GM12878 (cell line): ENCODE measurements around the gene CCR2.
A peak's percentile ranks its signal among the peaks of the same experiment; 100 is the strongest.

Experiments used
- BRCA1 ChIP-seq: IDR thresholded peaks from 2 replicates; pipeline ENCODE4 v1.6.1; 2011; ENCODE audit warnings: low read depth, low read length, improper control_type of control experiment
- CTCF ChIP-seq, 3 experiments: IDR thresholded peaks in 2 of 3; conservative IDR thresholded peaks in 1 of 3; 2 replicates each; pipeline ENCODE4 v1.5.1; 2011; ENCODE audit warnings: low read depth in 3 of 3, low read length in 3 of 3, mild to moderate bottlenecking in 3 of 3, control low read depth in 2 of 3, moderate library complexity in 2 of 3, inconsistent platforms in 1 of 3, mixed read lengths in 1 of 3; ENCODE audit not compliant: control insufficient read depth in 2 of 3, insufficient read depth in 1 of 3; ENCODE audit errors: extremely low read depth in 1 of 3
- EP300 ChIP-seq, 2 experiments: fragments of 150-350 bp in 1 of 2; IDR thresholded peaks; 2 replicates each; pipeline ENCODE4 v1.6.1; 2011 to 2012; ENCODE audit warnings: low read depth in 2 of 2, low read length in 2 of 2, borderline replicate concordance in 1 of 2, improper control_type of control experiment in 1 of 2, inconsistent platforms in 1 of 2; ENCODE audit not compliant: control insufficient read depth in 1 of 2
- EZH2 ChIP-seq: IDR thresholded peaks from 2 replicates; pipeline ENCODE4 v1.6.1; 2012; ENCODE audit warnings: low read depth, mild to moderate bottlenecking, control low read depth, inconsistent platforms, low read length, borderline replicate concordance; ENCODE audit not compliant: control insufficient read depth
- FOXK2 ChIP-seq: fragments of 450-650 bp; IDR thresholded peaks from 2 replicates; pipeline ENCODE4 v1.6.1; 2017; ENCODE audit warnings: mild to moderate bottlenecking, moderate library complexity
- GABPA ChIP-seq: IDR thresholded peaks from 2 replicates; pipeline ENCODE4 v1.6.1; 2014; ENCODE audit warnings: antibody characterized with exemption, low read depth, mild to moderate bottlenecking, inconsistent platforms
- MYC ChIP-seq: IDR thresholded peaks from 2 replicates; pipeline ENCODE4 v1.6.1; 2011; ENCODE audit warnings: mild to moderate bottlenecking, low read length, moderate library complexity, inconsistent platforms; ENCODE audit not compliant: insufficient read depth, insufficient replicate concordance, insufficient read length, severe bottlenecking
- POLR2A ChIP-seq: IDR thresholded peaks from 2 replicates; pipeline ENCODE4 v1.6.1; 2011; ENCODE audit warnings: low read depth, mild to moderate bottlenecking, low read length
- SIX5 ChIP-seq: IDR thresholded peaks from 2 replicates; pipeline ENCODE4 v1.6.1; 2011; ENCODE audit warnings: mild to moderate bottlenecking, low read depth, low read length, moderate library complexity; ENCODE audit not compliant: severe bottlenecking
- STAT3 ChIP-seq: IDR thresholded peaks from 2 replicates; pipeline ENCODE4 v1.6.1; 2011; ENCODE audit warnings: low read depth, low read length, improper control_type of control experiment
- SUPT20H ChIP-seq: IDR thresholded peaks from 2 replicates; pipeline ENCODE4 v1.6.1; 2011; ENCODE audit warnings: low read depth, mild to moderate bottlenecking, low read length, moderate library complexity, borderline replicate concordance; ENCODE audit not compliant: control insufficient read depth
- ZNF207 ChIP-seq: fragments of 450-650 bp; IDR thresholded peaks from 2 replicates; pipeline ENCODE4 v1.6.1; 2014; ENCODE audit warnings: antibody characterized with exemption, mild to moderate bottlenecking, borderline replicate concordance
- TF ChIP-seq, protein P1 (sequence below): fragments of 150-350 bp; IDR thresholded peaks from 2 replicates; pipeline ENCODE4 v1.6.1; 2016; ENCODE audit warnings: low read depth, low read length
- TF ChIP-seq, protein P2 (sequence below): fragments of 450-650 bp; formaldehyde crosslinking; IDR thresholded peaks from 2 replicates; pipeline ENCODE4 v1.4.0; 2020; ENCODE audit warnings: mild to moderate bottlenecking, moderate library complexity

DNA sequence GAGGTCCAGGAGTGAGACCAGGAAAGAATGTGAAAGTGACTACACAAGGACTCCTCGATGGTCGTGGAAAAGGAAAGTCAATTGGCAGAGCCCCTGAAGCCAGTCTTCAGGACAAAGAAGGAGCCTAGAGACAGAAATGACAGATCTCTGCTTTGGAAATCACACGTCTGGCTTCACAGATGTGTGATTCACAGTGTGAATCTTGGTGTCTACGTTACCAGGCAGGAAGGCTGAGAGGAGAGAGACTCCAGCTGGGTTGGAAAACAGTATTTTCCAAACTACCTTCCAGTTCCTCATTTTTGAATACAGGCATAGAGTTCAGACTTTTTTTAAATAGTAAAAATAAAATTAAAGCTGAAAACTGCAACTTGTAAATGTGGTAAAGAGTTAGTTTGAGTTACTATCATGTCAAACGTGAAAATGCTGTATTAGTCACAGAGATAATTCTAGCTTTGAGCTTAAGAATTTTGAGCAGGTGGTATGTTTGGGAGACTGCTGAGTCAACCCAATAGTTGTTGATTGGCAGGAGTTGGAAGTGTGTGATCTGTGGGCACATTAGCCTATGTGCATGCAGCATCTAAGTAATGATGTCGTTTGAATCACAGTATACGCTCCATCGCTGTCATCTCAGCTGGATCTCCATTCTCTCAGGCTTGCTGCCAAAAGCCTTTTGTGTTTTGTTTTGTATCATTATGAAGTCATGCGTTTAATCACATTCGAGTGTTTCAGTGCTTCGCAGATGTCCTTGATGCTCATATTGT lies 6.0 kb downstream of the CCR2 start:
- TF ChIP-seq CTCF (IDR thresholded peaks at IDR 0.05 in 2 of 3, conservative IDR thresholded peaks at IDR 0.05 in 1 of 3; ENCODE audit: control insufficient read depth in 2 of 3, extremely low read depth in 1 of 3, insufficient read depth in 1 of 3, low read depth in 3 of 3, low read length in 3 of 3) (no peak), BRCA1 (no peak), ZNF207 (no peak), POLR2A (no peak), GABPA (no peak), STAT3 (no peak), SIX5 (no peak), FOXK2 (no peak), MYC (no peak), SUPT20H (no peak), EP300 (IDR thresholded peaks at IDR 0.05; ENCODE audit: borderline replicate concordance in 1 of 2, control insufficient read depth in 1 of 2, low read depth in 2 of 2, low read length in 2 of 2) (peak; percentile 25 to 42; a peak in 1 of 4 replicates), EZH2 (no peak)
- TF ChIP-seq, protein P1, sequence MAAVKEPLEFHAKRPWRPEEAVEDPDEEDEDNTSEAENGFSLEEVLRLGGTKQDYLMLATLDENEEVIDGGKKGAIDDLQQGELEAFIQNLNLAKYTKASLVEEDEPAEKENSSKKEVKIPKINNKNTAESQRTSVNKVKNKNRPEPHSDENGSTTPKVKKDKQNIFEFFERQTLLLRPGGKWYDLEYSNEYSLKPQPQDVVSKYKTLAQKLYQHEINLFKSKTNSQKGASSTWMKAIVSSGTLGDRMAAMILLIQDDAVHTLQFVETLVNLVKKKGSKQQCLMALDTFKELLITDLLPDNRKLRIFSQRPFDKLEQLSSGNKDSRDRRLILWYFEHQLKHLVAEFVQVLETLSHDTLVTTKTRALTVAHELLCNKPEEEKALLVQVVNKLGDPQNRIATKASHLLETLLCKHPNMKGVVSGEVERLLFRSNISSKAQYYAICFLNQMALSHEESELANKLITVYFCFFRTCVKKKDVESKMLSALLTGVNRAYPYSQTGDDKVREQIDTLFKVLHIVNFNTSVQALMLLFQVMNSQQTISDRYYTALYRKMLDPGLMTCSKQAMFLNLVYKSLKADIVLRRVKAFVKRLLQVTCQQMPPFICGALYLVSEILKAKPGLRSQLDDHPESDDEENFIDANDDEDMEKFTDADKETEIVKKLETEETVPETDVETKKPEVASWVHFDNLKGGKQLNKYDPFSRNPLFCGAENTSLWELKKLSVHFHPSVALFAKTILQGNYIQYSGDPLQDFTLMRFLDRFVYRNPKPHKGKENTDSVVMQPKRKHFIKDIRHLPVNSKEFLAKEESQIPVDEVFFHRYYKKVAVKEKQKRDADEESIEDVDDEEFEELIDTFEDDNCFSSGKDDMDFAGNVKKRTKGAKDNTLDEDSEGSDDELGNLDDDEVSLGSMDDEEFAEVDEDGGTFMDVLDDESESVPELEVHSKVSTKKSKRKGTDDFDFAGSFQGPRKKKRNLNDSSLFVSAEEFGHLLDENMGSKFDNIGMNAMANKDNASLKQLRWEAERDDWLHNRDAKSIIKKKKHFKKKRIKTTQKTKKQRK = no peak
- TF ChIP-seq, protein P2, sequence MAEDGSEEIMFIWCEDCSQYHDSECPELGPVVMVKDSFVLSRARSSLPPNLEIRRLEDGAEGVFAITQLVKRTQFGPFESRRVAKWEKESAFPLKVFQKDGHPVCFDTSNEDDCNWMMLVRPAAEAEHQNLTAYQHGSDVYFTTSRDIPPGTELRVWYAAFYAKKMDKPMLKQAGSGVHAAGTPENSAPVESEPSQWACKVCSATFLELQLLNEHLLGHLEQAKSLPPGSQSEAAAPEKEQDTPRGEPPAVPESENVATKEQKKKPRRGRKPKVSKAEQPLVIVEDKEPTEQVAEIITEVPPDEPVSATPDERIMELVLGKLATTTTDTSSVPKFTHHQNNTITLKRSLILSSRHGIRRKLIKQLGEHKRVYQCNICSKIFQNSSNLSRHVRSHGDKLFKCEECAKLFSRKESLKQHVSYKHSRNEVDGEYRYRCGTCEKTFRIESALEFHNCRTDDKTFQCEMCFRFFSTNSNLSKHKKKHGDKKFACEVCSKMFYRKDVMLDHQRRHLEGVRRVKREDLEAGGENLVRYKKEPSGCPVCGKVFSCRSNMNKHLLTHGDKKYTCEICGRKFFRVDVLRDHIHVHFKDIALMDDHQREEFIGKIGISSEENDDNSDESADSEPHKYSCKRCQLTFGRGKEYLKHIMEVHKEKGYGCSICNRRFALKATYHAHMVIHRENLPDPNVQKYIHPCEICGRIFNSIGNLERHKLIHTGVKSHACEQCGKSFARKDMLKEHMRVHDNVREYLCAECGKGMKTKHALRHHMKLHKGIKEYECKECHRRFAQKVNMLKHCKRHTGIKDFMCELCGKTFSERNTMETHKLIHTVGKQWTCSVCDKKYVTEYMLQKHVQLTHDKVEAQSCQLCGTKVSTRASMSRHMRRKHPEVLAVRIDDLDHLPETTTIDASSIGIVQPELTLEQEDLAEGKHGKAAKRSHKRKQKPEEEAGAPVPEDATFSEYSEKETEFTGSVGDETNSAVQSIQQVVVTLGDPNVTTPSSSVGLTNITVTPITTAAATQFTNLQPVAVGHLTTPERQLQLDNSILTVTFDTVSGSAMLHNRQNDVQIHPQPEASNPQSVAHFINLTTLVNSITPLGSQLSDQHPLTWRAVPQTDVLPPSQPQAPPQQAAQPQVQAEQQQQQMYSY (CRISPR knock-in tag) = no peak
